ENCODE data around the gene MEFV. TPM values are rescaled to one million over a fixed set of nuclear protein-coding genes. Genes with fewer than 3 reads are reported as not detected.

MEFV gene
- total RNA-seq, 2 donors from 2014 or later = 0.57 to 1.1 TPM

DNA sequence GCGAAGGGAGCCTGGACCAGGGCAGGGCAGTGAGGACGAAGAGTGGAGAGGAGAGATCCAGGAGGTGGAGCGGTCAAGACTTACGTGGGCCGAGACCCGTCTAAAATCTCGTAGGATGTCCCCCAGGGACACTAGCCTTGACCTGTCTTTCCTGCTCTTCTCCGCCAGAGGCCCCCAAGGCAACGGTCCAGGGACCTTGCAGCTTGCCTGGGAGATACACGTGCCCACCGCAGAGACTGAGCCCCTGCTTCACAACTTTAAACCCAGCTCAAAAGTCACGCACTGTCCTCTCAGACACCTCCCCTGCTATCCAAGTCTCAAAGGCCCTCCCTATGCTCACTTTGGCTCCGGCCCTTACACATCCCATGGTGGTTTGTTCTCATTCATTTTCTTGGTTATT lies 39.4 kb upstream of the MEFV start:
- H3K36me3 ChIP-seq = peaks cover 8% of the 10 kb centered on the region
- intact Hi-C loops (cut with DNase I) = no loop called here
- no peak for DNase-seq
- TF ChIP-seq, protein P1, sequence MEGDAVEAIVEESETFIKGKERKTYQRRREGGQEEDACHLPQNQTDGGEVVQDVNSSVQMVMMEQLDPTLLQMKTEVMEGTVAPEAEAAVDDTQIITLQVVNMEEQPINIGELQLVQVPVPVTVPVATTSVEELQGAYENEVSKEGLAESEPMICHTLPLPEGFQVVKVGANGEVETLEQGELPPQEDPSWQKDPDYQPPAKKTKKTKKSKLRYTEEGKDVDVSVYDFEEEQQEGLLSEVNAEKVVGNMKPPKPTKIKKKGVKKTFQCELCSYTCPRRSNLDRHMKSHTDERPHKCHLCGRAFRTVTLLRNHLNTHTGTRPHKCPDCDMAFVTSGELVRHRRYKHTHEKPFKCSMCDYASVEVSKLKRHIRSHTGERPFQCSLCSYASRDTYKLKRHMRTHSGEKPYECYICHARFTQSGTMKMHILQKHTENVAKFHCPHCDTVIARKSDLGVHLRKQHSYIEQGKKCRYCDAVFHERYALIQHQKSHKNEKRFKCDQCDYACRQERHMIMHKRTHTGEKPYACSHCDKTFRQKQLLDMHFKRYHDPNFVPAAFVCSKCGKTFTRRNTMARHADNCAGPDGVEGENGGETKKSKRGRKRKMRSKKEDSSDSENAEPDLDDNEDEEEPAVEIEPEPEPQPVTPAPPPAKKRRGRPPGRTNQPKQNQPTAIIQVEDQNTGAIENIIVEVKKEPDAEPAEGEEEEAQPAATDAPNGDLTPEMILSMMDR (IDR thresholded peaks at IDR 0.05) = no peak
- no peaks in the 10 kb centered on the region for H3K27me3 ChIP-seq
- H3K27ac ChIP-seq = no peak overlapping the region
- H3K9ac ChIP-seq (ENCODE audit: low read depth in 2 of 2, low read length in 2 of 2) = no peak overlapping the region
- H3K4me1 ChIP-seq = no peaks in the 10 kb centered on the region
- H3K9me3 ChIP-seq = peaks cover 4% of the 10 kb centered on the region
- no peak overlapping the region for H3K4me3 ChIP-seq

DNA sequence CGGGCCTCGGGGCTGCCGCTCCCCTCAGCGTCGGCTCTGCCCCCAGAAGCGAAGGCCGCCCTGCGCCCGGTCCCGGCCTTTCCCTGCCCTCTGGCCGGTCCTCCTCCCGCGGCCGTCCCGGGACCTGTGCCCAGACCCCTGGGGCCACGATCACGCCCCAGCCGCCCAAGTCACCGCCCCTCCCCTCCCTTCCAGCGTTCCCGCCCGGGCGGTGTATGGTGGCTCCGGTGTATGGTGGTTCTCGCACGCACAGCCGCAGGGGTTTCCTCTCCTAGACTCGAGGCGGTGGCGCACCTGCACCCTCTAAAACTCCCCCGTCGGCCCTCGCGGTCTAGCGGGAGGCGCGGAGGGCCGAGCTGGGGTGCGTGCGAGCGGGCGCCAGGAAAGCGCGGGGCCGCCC lies 38.8 kb upstream of the MEFV start:
- Histone ChIP-seq H3K9me3 (peaks cover 9% of the 10 kb centered on the region), H3K4me3 (no peak overlapping the region), H3K36me3 (peaks cover 14% of the 10 kb centered on the region), H3K27ac (no peak overlapping the region), H3K4me1 (no peaks in the 10 kb centered on the region), H3K9ac (ENCODE audit: low read depth in 2 of 2, low read length in 2 of 2) (no peak overlapping the region), H3K27me3 (no peaks in the 10 kb centered on the region)
- no peak for DNase-seq
- TF ChIP-seq, protein P1 (IDR thresholded peaks at IDR 0.05) = no peak
- intact Hi-C loops (cut with DNase I) = no loop called here

DNA sequence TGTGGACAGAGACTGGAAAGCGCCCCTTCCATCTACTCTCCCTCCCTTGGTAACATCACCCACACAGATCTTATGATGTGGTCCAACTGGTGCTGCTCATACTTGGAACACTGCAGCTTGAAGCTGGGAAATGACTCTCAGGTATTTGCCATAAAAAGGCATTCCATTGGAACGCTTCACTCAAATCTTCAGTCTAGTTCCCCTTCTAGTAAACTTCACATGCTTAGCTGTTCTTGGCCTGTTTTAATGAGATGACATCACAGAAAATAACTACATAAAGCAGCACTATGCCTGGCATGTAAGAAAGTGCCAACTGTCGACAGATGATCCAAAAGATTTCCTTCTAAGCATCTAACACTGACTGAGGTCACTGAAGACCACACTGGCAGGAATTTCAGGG lies 36.2 kb upstream of the MEFV start:
- H3K9me3 ChIP-seq = peaks cover 26% of the 10 kb centered on the region
- H3K27me3 ChIP-seq = no peaks in the 10 kb centered on the region
- intact Hi-C loops (cut with DNase I) = no loop called here
- TF ChIP-seq, protein P1 (IDR thresholded peaks at IDR 0.05) = no peak
- H3K4me1 ChIP-seq = no peaks in the 10 kb centered on the region
- peaks cover 33% of the 10 kb centered on the region for H3K36me3 ChIP-seq
- no peak overlapping the region for H3K4me3 ChIP-seq
- DNase-seq = no peak
- no peak overlapping the region for H3K9ac ChIP-seq (ENCODE audit: low read depth in 2 of 2, low read length in 2 of 2)
- no peak overlapping the region for H3K27ac ChIP-seq

DNA sequence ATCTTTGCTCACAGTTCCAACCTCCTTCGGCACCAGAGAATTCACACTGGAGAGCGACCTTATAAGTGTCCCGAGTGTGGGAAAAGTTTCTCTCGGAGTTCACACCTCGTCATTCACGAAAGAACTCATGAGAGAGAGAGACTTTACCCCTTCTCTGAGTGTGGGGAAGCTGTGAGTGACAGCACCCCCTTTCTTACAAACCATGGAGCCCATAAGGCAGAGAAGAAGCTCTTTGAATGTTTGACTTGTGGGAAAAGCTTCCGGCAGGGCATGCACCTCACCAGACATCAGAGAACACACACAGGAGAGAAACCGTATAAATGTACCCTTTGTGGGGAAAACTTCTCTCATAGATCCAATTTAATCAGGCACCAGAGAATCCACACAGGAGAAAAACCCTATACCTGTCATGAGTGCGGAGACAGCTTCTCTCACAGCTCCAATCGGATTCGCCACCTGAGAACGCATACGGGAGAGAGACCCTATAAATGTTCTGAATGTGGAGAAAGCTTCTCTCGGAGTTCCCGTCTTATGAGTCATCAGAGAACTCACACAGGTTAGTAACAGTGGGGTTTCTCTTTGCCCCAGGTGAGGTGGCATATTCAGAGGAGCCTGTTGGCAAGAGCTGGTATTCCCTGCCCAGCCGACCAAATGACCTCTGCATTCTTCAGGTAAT lies 33.7 kb upstream of the MEFV start:
- H3K4me3 ChIP-seq = no peak overlapping the region
- intact Hi-C loops (cut with DNase I) = loop anchor here (10.0 kb wide), 1 partner anchor 215 kb away; the partner anchor contains the start of gene CLUAP1
- no peaks in the 10 kb centered on the region for H3K27me3 ChIP-seq
- TF ChIP-seq, protein P1 (IDR thresholded peaks at IDR 0.05) = no peak
- H3K9ac ChIP-seq (ENCODE audit: low read depth in 2 of 2, low read length in 2 of 2) = no peak overlapping the region
- no peak for DNase-seq
- H3K27ac ChIP-seq = no peak overlapping the region
- H3K36me3 ChIP-seq = peaks cover 33% of the 10 kb centered on the region
- H3K9me3 ChIP-seq = peaks cover 26% of the 10 kb centered on the region
- peaks cover under 1% of the 10 kb centered on the region for H3K4me1 ChIP-seq

DNA sequence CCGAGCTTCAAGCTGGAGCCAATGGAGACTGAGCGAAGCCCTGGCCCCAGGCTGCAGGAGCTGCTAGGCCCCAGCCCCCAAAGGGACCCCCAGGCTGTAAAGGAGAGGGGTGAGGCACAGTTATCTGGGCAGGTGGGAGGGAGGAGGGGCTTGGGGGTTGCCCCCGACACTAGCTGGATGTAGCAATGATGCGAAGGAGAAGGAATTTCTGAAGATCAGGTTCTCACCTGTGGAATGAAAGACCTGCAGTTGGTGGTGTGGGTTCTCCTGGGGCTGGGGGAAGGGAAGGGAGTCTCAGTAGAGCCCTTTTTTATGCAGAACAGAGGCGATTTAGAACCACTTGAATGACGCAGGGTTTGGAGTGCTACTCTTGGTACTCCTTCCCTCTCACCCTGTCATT lies 28.7 kb upstream of the MEFV start:
- H3K27me3 ChIP-seq = no peaks in the 10 kb centered on the region
- TF ChIP-seq, protein P1 (IDR thresholded peaks at IDR 0.05) = no peak
- no peak overlapping the region for H3K27ac ChIP-seq
- no peak for DNase-seq
- H3K4me3 ChIP-seq = no peak overlapping the region
- intact Hi-C loops (cut with DNase I) = loop anchor here (10.0 kb wide), 1 partner anchor 220 kb away; the partner anchor contains the start of gene CLUAP1
- peaks cover 19% of the 10 kb centered on the region for H3K36me3 ChIP-seq
- H3K4me1 ChIP-seq = peaks cover 15% of the 10 kb centered on the region
- H3K9me3 ChIP-seq = peaks cover 16% of the 10 kb centered on the region
- no peak overlapping the region for H3K9ac ChIP-seq (ENCODE audit: low read depth in 2 of 2, low read length in 2 of 2)
